Head of caudate nucleus (tissue), 42 donors: Measurements from ENCODE around the gene ANKMY1.

ENCODE experiments used
- DNase-seq, 42 donors: peaks; one replicate each; pipeline versions ENCODE4 v3.0.0 to v3.0.0-alpha.2; 2020 to 2021; ENCODE audit warnings: mixed read lengths in 7 of 42
- intact Hi-C: fragments of 100-400 bp; cut with DNase I; formaldehyde crosslinking; loops from one replicate; pipeline ENCODE4 v1.15.0; 2022

The ANKMY1 gene

DNA sequence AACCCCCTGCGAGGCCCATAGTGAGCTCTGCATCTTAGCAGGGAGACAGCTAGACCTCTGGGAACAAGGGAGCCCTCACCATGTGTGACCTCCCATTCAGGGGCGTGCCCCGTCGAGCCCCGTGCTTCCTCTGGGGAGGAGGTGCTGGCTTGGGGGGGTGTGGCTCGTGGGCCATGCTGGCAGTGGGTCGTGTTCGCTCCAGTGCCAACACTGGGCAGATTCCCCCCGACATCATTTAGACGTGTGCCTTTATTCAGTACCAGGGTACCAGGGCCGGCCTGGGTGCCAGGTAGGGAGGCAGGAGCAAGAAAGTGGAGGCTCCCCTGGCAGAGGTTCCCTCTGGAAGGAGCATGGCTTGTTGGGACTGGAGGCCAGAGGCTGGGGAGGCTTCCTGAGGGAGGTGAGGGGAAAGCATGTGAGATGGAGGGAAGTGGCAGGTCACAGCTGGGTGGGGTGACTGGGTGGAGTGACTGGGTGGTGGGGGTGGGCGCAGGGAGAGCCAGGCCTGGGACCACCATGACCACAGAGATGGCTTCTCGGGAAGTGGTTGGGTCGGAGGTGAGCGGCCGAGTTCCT, 107.2 kb downstream of the ANKMY1 start:
- peak in 1 of 42 donors; percentile 3 for DNase-seq

DNA sequence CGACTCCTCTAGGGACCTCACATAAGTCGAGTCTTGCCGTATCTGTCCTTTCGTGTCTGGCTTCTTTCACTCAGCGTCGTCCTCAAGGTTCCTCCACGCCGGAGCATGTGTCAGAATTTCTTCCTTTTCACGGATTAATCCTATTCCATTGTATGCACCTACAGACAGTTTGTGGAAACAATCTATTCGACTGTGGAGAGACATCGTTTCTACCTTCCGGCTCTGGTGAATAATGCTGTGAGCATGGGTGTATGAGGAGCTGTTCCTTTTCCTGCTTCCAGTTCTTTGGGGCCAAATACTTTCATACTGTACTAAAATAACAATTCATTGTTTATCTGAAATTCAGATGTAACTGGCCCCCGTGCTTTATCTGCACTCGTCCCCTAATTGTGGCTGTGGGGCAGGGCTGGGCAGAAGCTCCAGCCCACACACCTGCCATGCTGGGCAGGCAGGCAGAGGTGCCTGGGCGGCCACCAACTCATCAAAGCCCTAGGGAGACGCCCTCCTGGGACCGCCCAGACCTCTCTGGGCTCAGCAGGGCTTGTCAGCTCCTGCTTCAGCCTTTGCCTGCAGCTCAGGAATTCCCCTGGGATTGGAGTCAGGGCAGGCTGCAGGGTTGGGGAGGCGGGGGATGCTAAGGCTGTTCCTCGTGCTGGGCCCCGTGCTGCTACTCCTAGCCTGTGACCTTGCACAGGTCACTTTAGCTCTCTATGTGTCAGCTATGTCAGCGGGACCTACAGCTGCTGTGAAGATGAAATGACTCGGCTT, 107.8 kb downstream of the ANKMY1 start:
- intact Hi-C loops, result no loop called here
- no peak for DNase-seq

More for the DNA sequence above, 107.2 kb downstream of the ANKMY1 start:
- intact Hi-C loops, result no loop called here

DNA sequence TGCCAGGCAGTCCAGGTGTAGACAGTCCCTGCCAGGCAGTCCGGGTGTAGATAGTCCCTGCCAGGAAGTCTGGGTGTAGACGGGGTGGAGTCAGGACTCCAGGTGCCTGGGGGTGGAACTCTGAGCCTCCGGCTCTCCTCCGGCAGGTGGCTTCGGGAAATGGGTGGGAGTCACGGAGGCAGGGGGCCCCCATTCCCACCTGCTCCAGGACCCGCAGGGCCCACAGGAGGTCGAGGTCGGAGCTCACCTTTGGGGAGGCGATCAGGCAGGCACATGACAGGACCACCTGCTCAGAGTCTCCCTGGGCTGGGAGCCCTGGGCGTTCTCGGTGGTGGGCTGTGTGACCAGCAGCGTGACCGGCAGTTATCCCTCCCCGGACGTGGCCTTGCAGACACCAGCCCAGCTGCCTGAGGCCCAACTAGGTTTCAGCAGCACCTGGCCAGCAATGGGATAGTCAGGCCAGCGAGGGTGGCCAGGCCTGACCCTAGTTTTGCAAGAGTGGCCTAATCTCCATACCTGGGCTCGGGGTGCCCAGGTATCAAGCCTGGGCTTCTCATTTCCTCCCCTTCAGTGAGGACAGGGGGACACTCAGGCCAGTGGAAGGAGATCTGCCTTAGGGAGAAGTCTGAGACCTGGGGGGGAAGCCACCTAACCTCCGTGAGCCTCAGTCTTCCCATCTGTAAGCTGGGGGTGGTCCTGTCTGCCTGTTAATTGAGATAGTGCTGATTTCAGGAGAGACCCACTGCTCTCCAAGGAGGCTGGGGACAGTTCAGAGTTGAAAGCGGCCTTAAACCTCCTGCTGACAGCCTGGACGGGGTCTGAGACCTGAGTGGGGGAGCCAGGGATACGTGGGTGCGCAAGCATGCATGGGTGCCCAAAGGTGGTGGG, 109.2 kb downstream of the ANKMY1 start:
- DNase-seq, result no peak
- intact Hi-C loops, result no loop called here

DNA sequence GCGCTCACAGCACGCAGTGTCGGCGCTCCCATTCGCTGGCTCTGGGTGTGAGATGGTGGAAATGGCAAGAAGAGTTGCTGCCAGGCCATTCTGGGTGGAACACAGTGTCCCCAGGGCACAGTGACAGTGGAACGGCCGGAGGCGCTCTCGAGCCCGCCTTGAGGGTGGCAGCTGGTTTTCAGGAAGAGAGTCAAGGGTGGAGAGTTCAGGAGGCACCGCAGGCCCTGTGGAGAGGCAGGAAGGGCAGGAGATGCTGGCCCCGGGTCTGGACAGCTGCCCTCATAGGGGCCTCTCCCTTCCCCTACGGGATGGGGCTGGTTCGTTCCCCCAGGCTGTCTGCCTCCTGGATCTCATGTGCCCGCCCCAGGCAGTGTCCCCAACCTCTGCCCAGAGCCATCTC, 109.9 kb downstream of the ANKMY1 start:
- no peak for DNase-seq
- intact Hi-C loops, result no loop called here

DNA sequence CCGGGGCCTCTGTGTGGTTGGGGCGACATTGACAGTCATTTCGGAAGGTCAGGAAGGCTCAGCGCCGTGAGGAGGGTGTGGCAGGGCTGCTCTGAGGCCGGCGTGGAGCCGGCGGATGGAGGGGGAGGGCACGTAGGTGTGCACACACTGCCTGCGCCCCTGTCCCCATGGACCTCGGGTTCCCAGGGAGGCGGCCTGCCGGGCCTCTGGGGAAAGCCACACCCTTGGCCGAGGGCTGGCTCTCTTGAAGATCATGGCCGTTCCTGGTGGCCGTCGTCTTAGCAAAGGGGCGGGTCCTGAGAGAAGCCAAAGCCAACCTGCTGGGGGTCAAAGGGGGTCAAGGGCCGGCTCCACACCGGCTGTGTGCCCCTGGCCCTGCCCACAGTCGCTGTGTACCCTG, 110.5 kb downstream of the ANKMY1 start:
- DNase-seq, result no peak
- intact Hi-C loops, result no loop called here

DNA sequence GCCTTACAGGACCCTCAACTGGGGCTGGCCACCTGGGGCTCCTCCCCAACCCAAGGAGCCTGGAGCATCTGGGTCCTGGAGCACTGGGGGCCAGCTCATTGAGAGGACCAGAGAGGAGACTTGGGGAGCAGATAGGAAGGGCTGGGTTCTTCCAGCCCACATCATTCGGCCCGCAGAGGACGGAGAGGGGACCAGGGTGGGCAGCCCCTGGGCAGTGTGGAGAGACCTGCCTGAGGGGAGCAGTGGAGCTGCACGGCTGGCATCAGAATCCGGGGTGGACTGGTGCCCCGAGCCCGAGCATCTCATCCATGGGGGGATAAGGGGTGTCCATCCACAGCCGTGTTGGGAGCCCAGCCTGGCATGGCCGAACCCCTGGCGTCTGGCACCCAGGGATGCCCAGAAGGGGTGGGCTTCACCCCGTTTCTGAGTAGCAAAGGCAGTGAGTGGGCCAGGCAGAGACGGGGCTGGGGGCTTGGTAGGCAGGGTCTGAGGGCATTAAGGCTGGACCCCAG, 111.1 kb downstream of the ANKMY1 start:
- DNase-seq, result no peak
- intact Hi-C loops, result no loop called here

DNA sequence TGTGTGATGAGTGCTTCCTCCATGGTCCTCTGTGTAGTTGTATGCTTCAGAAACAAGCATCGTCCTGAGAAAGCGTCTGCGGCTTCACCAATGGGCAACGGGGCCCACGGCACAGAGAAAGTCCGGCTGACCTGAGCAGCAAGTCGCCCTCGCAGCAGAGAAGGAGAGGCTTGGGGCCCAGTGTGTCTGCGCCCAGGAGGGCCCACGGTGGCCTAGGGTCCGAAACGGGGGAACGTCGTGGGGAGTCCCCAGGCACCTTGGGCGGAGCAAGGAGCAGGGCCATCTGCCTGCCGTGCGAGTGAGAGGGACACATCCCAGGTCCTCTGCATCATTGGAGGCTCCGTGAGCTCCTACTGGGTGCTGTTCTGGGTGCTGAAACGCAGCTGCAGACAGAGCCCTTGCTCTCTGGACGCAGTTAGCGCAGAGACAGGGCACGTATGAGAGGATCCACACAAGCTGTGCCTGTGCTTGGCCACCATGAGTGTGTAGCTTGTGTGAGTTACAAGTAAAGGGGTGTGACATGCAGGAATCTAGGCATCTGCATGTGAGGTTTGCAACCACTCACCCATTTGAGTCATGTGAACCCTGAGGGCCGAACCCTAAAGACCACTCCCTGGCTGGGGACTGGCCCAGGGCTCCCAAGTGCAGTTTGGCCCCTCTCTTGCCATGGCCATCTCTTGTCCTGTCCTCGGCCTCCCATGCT, 111.7 kb downstream of the ANKMY1 start:
- no peak for DNase-seq
- intact Hi-C loops, result no loop called here

DNA sequence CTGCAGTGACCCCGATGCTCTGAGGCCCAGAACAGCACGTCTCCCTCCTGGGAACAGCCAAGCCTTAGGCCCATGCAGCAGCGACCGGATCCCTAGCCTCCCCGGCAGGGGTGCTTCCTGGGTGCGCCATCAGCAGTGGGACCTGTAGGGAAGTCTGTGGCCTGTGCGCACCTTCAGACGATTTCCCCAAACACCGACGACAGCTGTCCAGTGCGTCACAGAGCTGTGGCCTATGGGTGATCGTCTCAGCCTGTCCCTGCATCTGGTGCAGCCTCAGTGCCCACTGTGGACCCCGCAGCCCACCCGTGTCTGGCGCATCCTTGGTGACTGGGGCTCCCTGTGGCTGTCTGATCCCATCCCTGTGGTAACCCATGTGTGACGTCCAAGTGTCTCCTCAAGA, 113.3 kb downstream of the ANKMY1 start:
- intact Hi-C loops, result no loop called here
- no peak for DNase-seq

DNA sequence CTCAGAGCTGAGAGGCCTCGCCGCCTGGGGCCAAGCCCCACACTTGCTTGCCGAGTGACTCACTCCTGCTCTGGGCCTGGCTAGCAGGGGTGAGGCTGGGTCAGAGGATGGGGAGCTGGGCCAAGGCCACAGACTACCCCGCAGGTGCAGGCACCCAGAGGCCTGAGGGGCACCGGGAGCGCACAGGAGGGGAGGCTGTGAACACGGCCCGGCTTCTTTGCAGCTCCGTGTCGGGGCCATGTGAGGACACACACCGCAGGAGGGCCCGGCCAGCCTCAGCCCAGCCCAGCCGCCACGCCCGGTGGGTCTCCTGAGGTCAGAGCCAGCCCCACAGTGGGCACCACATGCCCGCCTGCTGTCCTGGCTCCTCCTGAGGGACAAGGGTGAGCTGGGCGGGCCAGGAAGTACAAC, 113.9 kb downstream of the ANKMY1 start:
- intact Hi-C loops, result no loop called here
- no peak for DNase-seq

DNA sequence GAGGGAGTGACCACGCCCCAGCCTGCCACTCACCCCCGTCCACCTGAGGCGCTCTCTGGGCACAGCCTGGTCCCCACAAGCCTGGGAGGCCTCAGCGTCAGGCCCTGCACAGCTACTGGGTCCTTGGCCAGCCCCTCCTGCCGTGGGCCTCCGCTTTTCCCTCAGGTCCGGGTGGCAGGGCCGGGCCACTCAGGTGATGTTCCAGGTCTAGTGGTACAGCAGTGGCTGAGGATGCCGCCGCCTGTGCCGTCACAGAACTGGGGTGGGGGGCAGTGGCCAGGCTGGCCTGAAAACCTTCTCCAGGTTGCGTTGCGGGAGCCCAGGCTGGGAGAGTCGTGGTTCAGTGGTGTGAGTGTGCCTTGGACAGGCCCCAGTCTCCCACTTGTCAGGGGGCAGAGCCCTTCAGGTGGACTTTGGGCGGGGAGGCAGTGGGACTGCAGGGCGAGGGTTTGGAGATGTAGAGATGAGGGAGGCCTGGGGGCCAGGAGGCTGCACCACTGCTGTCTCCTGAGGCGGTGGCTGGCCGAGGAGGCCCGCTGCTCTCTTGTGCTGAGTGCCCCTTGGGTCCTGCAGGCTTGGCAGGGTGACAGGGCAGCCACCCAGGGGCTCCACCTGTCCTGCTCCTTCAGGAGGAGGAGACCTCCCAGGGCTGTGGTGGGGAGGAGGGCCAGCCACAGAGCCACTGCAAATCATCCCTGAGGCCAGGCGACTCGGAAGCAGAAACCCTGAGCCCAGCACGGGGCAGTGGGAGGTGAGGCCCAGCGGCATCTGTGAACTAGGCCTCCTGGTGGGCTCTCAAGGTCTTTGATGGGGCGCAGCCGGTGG, 114.7 kb downstream of the ANKMY1 start:
- no peak for DNase-seq
- intact Hi-C loops, result no loop called here

DNA sequence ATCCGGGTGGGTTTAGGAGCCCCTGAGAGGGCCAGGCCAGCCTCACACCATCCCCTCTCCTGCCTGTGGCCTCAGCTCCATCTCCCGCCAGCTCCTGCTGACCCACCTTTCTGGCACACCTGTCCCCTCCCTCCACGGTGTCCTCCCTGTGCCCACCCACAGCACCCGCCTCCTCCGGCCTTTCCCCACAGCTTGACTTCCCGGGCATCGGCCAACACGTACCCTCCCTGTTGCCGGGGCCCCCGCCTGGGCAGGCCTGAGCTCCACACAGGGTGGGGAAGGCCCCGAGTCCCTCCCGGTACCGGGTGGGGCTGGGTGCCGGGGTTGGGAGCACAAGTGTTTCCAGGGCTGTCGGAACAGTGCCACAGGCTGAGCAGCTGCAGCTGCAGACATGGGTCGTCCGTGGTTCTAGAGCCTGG, 115.8 kb downstream of the ANKMY1 start:
- peak in 1 of 42 donors; percentile 39 for DNase-seq
- intact Hi-C loops, result no loop called here

DNA sequence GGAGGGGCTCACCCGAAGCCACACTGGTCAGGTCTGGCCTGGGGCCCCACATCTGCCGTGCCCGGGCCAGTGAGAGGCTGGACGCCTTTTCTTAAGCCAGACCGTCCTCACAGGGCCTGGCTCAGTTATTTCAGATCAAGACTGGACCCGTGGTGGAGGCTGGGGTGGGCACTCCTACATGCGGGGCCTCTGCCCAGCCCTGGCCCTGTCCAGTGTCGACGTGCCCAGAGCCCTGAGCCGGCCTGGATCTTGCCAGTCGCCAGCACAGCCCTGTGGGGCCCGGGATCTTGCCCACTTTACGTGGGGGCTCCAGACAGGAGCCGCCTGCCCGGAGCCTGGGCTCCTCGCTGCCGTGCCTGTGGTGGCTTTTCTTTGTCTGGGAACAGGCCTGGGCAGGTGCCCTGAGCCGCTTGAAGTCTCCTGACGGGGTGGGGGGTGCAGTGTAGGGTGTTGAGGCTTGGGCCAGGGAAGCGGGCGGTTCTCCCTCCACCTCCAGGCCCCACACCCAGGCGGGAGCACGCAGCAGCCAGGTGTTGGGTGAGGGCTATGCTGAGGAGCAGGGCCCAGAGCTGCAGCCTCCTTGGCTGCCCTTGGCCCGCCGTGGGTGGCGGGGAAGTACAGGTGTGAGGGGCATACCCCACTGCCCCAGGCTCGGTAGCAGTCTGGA, 116.3 kb downstream of the ANKMY1 start:
- peak in 1 of 42 donors; percentile 36 for DNase-seq
- intact Hi-C loops, result no loop called here

DNA sequence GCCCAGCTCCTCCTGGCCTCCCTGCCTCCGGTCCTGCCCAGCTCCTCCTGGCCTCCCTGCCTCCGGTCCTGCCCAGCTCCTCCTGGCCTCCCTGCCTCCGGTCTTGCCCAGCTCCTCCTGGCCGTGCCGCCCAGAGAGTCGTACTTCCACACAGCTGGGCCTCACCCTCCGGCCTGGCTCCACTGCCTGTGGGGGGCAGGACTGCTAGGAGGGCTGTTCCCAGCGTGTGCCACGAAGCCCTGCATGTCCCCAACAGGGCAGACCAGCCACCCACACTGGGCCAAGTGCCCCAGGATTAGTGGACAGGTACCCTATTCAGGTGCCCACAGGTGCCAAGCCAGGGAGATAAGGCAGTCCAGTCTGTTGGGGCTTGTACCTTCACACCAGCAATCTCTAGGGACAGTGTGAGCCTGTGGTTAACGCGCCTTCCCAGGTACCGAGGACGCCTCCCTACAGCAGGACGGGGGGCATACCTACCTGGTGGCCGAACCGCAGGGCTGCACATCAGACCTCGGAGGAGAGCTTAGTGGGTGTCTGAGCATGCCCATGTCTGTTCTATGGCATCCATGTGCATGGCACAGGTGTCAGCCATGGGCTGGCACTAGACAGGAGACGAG, 117.0 kb downstream of the ANKMY1 start:
- peak in 2 of 42 donors; percentile 3 for DNase-seq
- intact Hi-C loops, result no loop called here

DNA sequence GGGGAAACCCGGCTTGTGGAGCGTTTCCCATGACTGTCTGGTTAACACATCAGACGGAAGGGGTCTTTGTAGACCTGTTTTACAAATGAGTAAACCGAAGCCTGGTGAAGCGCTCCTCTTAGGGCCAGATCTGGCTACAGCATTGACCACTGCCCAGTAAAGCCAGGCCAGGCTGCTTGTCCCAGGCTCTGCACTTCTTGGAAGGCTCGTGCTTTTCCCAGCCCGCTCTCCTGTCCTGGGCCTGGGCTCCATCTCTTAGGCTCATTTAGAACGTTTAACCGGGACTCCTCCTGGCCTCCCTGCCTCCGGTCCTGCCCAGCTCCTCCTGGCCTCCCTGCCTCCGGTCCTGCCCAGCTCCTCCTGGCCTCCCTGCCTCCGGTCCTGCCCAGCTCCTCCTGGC, 117.5 kb downstream of the ANKMY1 start:
- DNase-seq, result peak in 3 of 42 donors; percentile 1 to 22 (median 3)
- intact Hi-C loops, result no loop called here

DNA sequence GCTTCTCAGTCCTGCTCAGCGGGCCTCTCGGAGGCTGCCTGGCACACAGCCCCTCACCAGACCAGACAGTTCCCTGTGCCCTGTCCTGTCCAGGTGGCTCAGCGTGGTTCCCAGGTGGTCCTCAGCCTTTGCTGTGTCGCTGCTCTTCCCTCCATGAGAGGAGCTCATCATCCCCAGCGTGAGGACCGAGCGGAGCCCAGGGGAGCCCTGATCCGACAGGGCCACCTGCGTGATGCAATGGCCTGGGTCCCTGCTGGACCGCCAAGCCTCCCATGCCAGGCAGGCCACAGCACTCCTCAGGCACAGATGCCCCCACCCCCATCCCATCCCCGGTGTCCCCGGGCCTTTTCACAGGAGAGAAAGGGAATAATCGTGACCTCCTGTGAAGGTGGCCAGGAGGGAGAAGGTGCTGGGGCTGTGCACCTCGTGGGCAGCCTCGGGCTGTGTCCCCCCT, 118.1 kb downstream of the ANKMY1 start:
- DNase-seq, result peak in 7 of 42 donors; percentile 4 to 35 (median 8)
- intact Hi-C loops, result loop anchor here (5.0 kb wide), 1 partner anchor 287 kb away; no protein-coding TSS in a partner anchor

DNA sequence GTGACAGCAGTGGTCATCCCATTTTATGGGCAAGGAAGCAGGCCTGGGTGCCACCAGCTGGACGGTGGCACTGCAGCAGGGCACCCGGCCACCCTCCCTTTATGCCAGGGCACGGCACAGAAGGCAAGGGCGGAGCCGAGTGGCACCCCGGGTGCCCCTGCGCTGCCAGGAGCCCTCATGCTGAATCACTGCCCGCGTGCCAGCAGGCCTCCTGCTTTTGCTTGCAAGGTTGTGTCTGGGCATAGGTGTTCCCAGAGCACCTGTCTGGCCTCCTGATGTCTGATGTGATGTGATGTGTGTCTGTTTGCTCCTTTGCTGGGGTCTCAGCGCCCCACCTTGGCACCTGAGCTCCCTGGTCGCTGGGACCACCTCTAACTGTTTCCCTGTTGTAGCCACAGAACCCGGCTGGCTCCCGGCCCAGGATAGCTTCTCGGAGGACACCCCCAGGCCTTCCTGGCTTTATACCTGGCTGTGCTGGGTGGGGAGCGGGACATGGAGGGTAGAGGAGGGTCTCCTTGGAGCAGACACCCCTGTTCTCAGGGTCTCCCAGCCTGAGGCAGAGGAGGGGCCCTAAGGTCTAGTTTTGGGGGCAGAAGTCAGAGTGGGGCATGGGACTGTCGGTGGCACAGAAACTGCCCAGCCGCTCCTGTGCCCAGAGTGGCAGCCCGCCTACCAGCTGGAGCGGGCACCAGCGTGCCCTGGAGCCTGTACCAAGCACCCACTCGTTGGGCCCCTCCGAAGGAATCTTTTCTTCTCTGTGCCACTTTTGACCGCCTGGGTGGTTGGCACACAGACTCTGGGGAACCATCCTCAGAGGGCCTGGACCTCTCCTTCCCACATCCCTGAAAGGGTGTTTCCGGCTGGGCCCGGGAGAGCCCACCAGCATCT, 118.7 kb downstream of the ANKMY1 start:
- peak in 17 of 42 donors; percentile 2 to 47 (median 27) for DNase-seq
- intact Hi-C loops, result loop anchor here (1.0 to 5.0 kb wide), 2 partner anchors 206 to 287 kb away; no protein-coding TSS in a partner anchor
